SKM-1 treated with dmso at 0.1 percent for 144 hours (cell line): ENCODE data around the gene SERAC1.

Experiments used
- DNase-seq: peaks from one replicate; lab custom pipeline; 2025; ENCODE audit not compliant: unreplicated experiment; lab: John Stamatoyannopoulos, UW

Gene SERAC1

GRCh38 chr6:158060455-158061360 lies 107.4 kb downstream of the SERAC1 start:
- DNase-seq: no peak
